ENCODE measurements around the gene PATZ1.

The PATZ1 gene

GRCh38 chr22:31281733-31282132 is 64.4 kb downstream of the PATZ1 start:
- DNase-seq: no peak

GRCh38 chr22:31279821-31280505 is 66.2 kb downstream of the PATZ1 start:
- DNase-seq: no peak

GRCh38 chr22:31279327-31279669 is 66.8 kb downstream of the PATZ1 start:
- DNase-seq: no peak

- DNase-seq: no peak
These were observed 67.4 kb downstream of the PATZ1 start for GRCh38 chr22:31278626-31279326.

GRCh38 chr22:31278151-31278621 is 68.0 kb downstream of the PATZ1 start:
- no peak for DNase-seq

- no peak for DNase-seq
These were observed 68.4 kb downstream of the PATZ1 start for GRCh38 chr22:31277741-31278140.

- DNase-seq: no peak
These were observed 69.5 kb downstream of the PATZ1 start for GRCh38 chr22:31276426-31277167.
